H1 (cell line): ENCODE data around the gene GABRD. TPM values are rescaled to one million over a fixed set of nuclear protein-coding genes. Genes with fewer than 3 reads are reported as not detected.
A peak's percentile ranks its signal among the peaks of the same experiment; 100 is the strongest.

Source experiments
- CTCF ChIA-PET: fragments of 300-600 bp; sonication (Branson Sonifier 250); formaldehyde crosslinking; loops from one replicate; lab custom pipeline; 2021; ENCODE audit not compliant: partially characterized antibody; lab: Charles Lee
- POLR2A ChIA-PET: fragments of 300-600 bp; sonication (Branson Sonifier 250); formaldehyde crosslinking; loops from one replicate; lab custom pipeline; 2021; ENCODE audit warnings: inconsistent platforms; ENCODE audit not compliant: partially characterized antibody; lab: Charles Lee
- DNase-seq, 2 experiments: peaks; one replicate each; pipeline versions ENCODE4 v3.0.0 to v3.0.0-alpha.2; 2010 to 2022; ENCODE audit warnings: low spot score in 2 of 2, low read depth in 1 of 2, mixed read lengths in 1 of 2
- FAIRE-seq: peaks from 2 replicates; lab custom pipeline; 2011; peaks lifted over from hg19 to GRCh38; lab: Jason Lieb, UNC
- H2AFZ ChIP-seq: 2 replicates; pipeline ENCODE4 v1.8.1; 2012; ENCODE audit warnings: low read length, inconsistent platforms
- H2AK5ac ChIP-seq: 2 replicates; pipeline ENCODE4 v1.6.1; 2013; ENCODE audit warnings: low read depth, low read length
- H2BK120ac ChIP-seq: replicated peaks from 2 replicates; pipeline ENCODE3; 2013; ENCODE audit warnings: low read depth, low read length, inconsistent platforms
- H2BK12ac ChIP-seq: 2 replicates; pipeline ENCODE4 v1.6.1; 2013; ENCODE audit warnings: low read depth, low read length
- H2BK15ac ChIP-seq: 2 replicates; pipeline ENCODE4 v1.6.1; 2013; ENCODE audit warnings: low read length
- H2BK20ac ChIP-seq: 2 replicates; pipeline ENCODE4 v1.6.1; 2013; ENCODE audit warnings: low read length
- H2BK5ac ChIP-seq: 2 replicates; pipeline ENCODE4 v1.6.1; 2013; ENCODE audit warnings: low read depth, low read length
- H3K14ac ChIP-seq: 2 replicates; pipeline ENCODE4 v1.6.1; 2013; ENCODE audit warnings: inconsistent platforms; ENCODE audit not compliant: insufficient read length
- H3K18ac ChIP-seq: 2 replicates; pipeline ENCODE4 v1.6.1; 2013; ENCODE audit warnings: low read length; ENCODE audit errors: extremely low read depth
- H3K23ac ChIP-seq: 2 replicates; pipeline ENCODE4 v1.6.1; 2013; ENCODE audit warnings: inconsistent platforms; ENCODE audit not compliant: insufficient read length
- H3K23me2 ChIP-seq: 2 replicates; pipeline ENCODE4 v1.6.1; 2013; ENCODE audit warnings: low read depth, low read length
- H3K27ac ChIP-seq: 2 replicates; pipeline ENCODE4 v1.6.1; 2011; ENCODE audit warnings: low read depth, low read length, inconsistent platforms
- H3K27me3 ChIP-seq, 4 experiments: replicated peaks in 1 of 4; 1 replicate in 1 of 4; 2 replicates in 3 of 4; pipeline versions ENCODE4 v1.6.1 to v1.8.1; 2011 to 2013; ENCODE audit warnings: low read length in 3 of 4, mild to moderate bottlenecking in 3 of 4, inconsistent platforms in 2 of 4, mixed read lengths in 2 of 4, moderate library complexity in 1 of 4; ENCODE audit not compliant: control insufficient read depth in 3 of 4, insufficient read depth in 3 of 4; ENCODE audit errors: extremely low read depth in 1 of 4
- H3K36me3 ChIP-seq, 4 experiments: 2 replicates each; pipeline versions ENCODE4 v1.6.1 to v1.8.1; 2011 to 2013; ENCODE audit warnings: mild to moderate bottlenecking in 4 of 4, low read length in 3 of 4, moderate library complexity in 2 of 4, control low read depth in 1 of 4, inconsistent platforms in 1 of 4; ENCODE audit not compliant: insufficient read depth in 4 of 4, control insufficient read depth in 2 of 4
- H3K4ac ChIP-seq: replicated peaks from 2 replicates; pipeline ENCODE3; 2013; ENCODE audit warnings: low read length, low read depth, mixed read lengths, inconsistent platforms; ENCODE audit not compliant: insufficient read length
- H3K4me1 ChIP-seq, 4 experiments: replicated peaks in 1 of 4; 1 replicate in 1 of 4; 2 replicates in 3 of 4; pipeline versions ENCODE4 v1.6.1 to v1.8.1; 2011 to 2013; ENCODE audit warnings: low read length in 3 of 4, inconsistent platforms in 2 of 4, mixed read lengths in 1 of 4; ENCODE audit not compliant: insufficient read depth in 4 of 4, control insufficient read depth in 3 of 4
- H3K4me2 ChIP-seq, 2 experiments: 2 replicates each; pipeline versions ENCODE4 v1.6.1 to v1.8.1; 2011 to 2013; ENCODE audit warnings: low read depth in 2 of 2, low read length in 2 of 2, control low read depth in 1 of 2, inconsistent platforms in 1 of 2, mild to moderate bottlenecking in 1 of 2; ENCODE audit not compliant: insufficient read depth in 1 of 2
- H3K4me3 ChIP-seq, 4 experiments: fragments of 200-600, 300-600 bp in 1 of 4; sonication (generic), shearing (Covaris generic), sonication (Bioruptor Twin) in 1 of 4; 2 replicates each; pipeline versions ENCODE4 v1.5.1 to v1.8.1; 2011 to 2016; ENCODE audit warnings: low read length in 4 of 4, low read depth in 3 of 4, control low read depth in 2 of 4, inconsistent platforms in 2 of 4, mild to moderate bottlenecking in 2 of 4, mixed read lengths in 1 of 4, moderate library complexity in 1 of 4; ENCODE audit not compliant: insufficient read depth in 2 of 4; ENCODE audit errors: extremely low read depth in 1 of 4
- H3K56ac ChIP-seq: replicated peaks from 2 replicates; pipeline ENCODE3; 2013; ENCODE audit warnings: low read depth, mild to moderate bottlenecking, mixed read lengths, low read length, inconsistent platforms; ENCODE audit not compliant: insufficient read length
- H3K79me1 ChIP-seq: 2 replicates; pipeline ENCODE4 v1.6.1; 2013; ENCODE audit warnings: low read depth, low read length, control low read depth
- H3K79me2 ChIP-seq, 2 experiments: 2 replicates each; pipeline versions ENCODE4 v1.6.1 to v1.8.1; 2012 to 2013; ENCODE audit warnings: low read length in 2 of 2, mild to moderate bottlenecking in 2 of 2, inconsistent platforms in 1 of 2; ENCODE audit not compliant: insufficient read depth in 2 of 2, control insufficient read depth in 1 of 2
- H3K9ac ChIP-seq, 4 experiments: replicated peaks in 1 of 4; 1 replicate in 1 of 4; 2 replicates in 3 of 4; pipeline versions ENCODE4 v1.6.1 to v1.8.1; 2011 to 2013; ENCODE audit warnings: low read depth in 3 of 4, low read length in 3 of 4, control low read depth in 2 of 4, mild to moderate bottlenecking in 2 of 4, moderate library complexity in 2 of 4, inconsistent platforms in 1 of 4; ENCODE audit errors: extremely low read depth in 1 of 4
- H3K9me3 ChIP-seq, 2 experiments: 2 replicates each; pipeline versions ENCODE4 v1.6.1 to v1.8.1; 2012 to 2013; ENCODE audit warnings: mild to moderate bottlenecking in 2 of 2, moderate library complexity in 2 of 2, control low read depth in 1 of 2, inconsistent platforms in 1 of 2, low read depth in 1 of 2, low read length in 1 of 2, mixed read lengths in 1 of 2; ENCODE audit not compliant: insufficient read depth in 2 of 2
- H4K20me1 ChIP-seq, 2 experiments: replicated peaks in 1 of 2; 2 replicates each; pipeline versions ENCODE3 to v1.8.1; 2011 to 2013; ENCODE audit warnings: inconsistent platforms in 2 of 2, low read length in 2 of 2, mild to moderate bottlenecking in 1 of 2; ENCODE audit not compliant: insufficient read depth in 2 of 2, control insufficient read depth in 1 of 2
- H4K5ac ChIP-seq: 2 replicates; pipeline ENCODE4 v1.6.1; 2013; ENCODE audit warnings: low read length, low read depth, mixed read lengths, inconsistent platforms; ENCODE audit not compliant: insufficient read length
- H4K8ac ChIP-seq: 2 replicates; pipeline ENCODE4 v1.8.0; 2013; ENCODE audit warnings: mild to moderate bottlenecking, moderate library complexity, low read length, inconsistent platforms; ENCODE audit not compliant: insufficient read depth; ENCODE audit errors: extremely low read depth
- H4K91ac ChIP-seq: replicated peaks from 2 replicates; pipeline ENCODE3; 2013; ENCODE audit warnings: low read length, mixed read lengths, inconsistent platforms; ENCODE audit not compliant: insufficient read length
- POLR2AphosphoS5 ChIP-seq: IDR thresholded peaks from 2 replicates; pipeline ENCODE4 v1.6.1; 2011; ENCODE audit warnings: low read depth, low read length
- WGBS, 2 experiments: shearing (Covaris generic) in 1 of 2; methylation state at CpG; one replicate each; pipeline versions ENCODE4 v1.1.6 to v1.1.7; 2013 to 2015; ENCODE audit warnings: low lambda C conversion rate in 2 of 2, mixed read lengths in 2 of 2, inconsistent platforms in 1 of 2, low coverage in 1 of 2, missing lambda C conversion rate in 1 of 2; ENCODE audit not compliant: insufficient replicate concordance in 2 of 2, insufficient coverage in 1 of 2, insufficient read length in 1 of 2; ENCODE audit errors: extremely low coverage in 1 of 2, missing lambda C conversion rate in 1 of 2; 5-methylcytosine and 5-hydroxymethylcytosine counted together
- polyA plus RNA-seq, 7 experiments: library from polyadenylated mRNA; depleted of rRNA in 3 of 7; stranded (reverse) in 5 of 7; unstranded in 2 of 7; fragments of >200 nt in 5 of 7; fragments of 200-250 nt in 2 of 7; gene quantifications; 1 replicate in 5 of 7; 2 replicates in 1 of 7; 4 replicates in 1 of 7; pipeline versions ENCODE4 v1.2.1 to v1.2.3, GENCODE V29; 2011 to 2013; ENCODE audit warnings: missing spikeins in 2 of 7, mixed read lengths in 2 of 7
- total RNA-seq: library from RNA; stranded (reverse); fragmentation: NEBNext Ultra II Directional; extraction: Animal tissue kit (Norgen Biotek cat#: 25700); gene quantifications from 2 replicates; pipeline ENCODE4 v1.2.1, GENCODE V29; 2021

Gene GABRD
- total and polyA plus RNA-seq, 2 of the 8 experiments (the other 6 are each of a cell fraction or from before 2014, with no cell fraction given): 1.8 to 3.0 TPM

- no peak overlapping the region for H3K56ac ChIP-seq
- no peak for FAIRE-seq
- CTCF ChIA-PET: interaction anchor here (0.8 to 2.9 kb wide), 4 partner anchors 13 to 72 kb away, joined by 3 to 12 read pairs (median 7); no protein-coding TSS in a partner anchor
- H3K18ac ChIP-seq: no peak overlapping the region; the same call in 1 of the 2 replicates
- H3K27ac ChIP-seq: no peak overlapping the region; the same call in 1 of the 2 replicates
- H3K14ac ChIP-seq: no peak overlapping the region
- H3K27me3 ChIP-seq: no peaks in the 10 kb centered on the region
- no peak overlapping the region; the same call in 1 of the 2 replicates for H2AFZ ChIP-seq
- no peak overlapping the region for H4K5ac ChIP-seq
- no peak overlapping the region for H2BK12ac ChIP-seq
- 90% methylated on average over 22 of the region's 22 CpGs; no CpG with 5 or more reads in 1 of the 2 experiments for WGBS, 2 experiments
- no peak overlapping the region for H3K23ac ChIP-seq
- DNase-seq: no peak
- H3K79me2 ChIP-seq: no peaks in the 10 kb centered on the region
- H2AK5ac ChIP-seq: no peak overlapping the region
- H4K8ac ChIP-seq: peak overlapping the region; percentile 39
- peaks cover 5% of the 10 kb centered on the region for H3K79me1 ChIP-seq
- H2BK15ac ChIP-seq: no peak overlapping the region
- H3K9me3 ChIP-seq: peaks cover 6 to 10% of the 10 kb centered on the region in 2 experiments; a peak in 2 of 4 replicates
- H3K4me2 ChIP-seq: no peak overlapping the region
- no peaks in the 10 kb centered on the region; the same call in 1 of the 2 replicates for H3K23me2 ChIP-seq
- no peak overlapping the region for H3K9ac ChIP-seq
- H3K4me1 ChIP-seq: no peaks in the 10 kb centered on the region
- peak overlapping the region; percentile 30 for H4K91ac ChIP-seq
- H3K4me3 ChIP-seq: no peak overlapping the region
- peaks cover 0 to 7% of the 10 kb centered on the region in 2 experiments for H4K20me1 ChIP-seq
- POLR2A ChIA-PET: interaction anchor here (1.1 kb wide), 1 partner anchor 11 kb away, joined by 3 read pairs; no protein-coding TSS in a partner anchor
- H3K4ac ChIP-seq: no peak overlapping the region
- H3K36me3 ChIP-seq: no peaks in the 10 kb centered on the region; a peak in 1 of 8 replicates
- H2BK5ac ChIP-seq: no peak overlapping the region
- H2BK120ac ChIP-seq: no peak overlapping the region
- no peak overlapping the region for H2BK20ac ChIP-seq
- no peak for TF ChIP-seq POLR2AphosphoS5
These were observed 46.0 kb upstream of the GABRD start for GRCh38 chr1:1972976-1973715.
